Astrocyte of the cerebellum (primary cell): ENCODE results near the gene RBP3.

Experiments used
- DNase-seq: peaks from one replicate; pipeline ENCODE4 v3.0.0-alpha.2; 2011; ENCODE audit warnings: low read depth
- H3K4me3 ChIP-seq: 2 replicates; pipeline ENCODE4 v1.5.1; 2011; ENCODE audit warnings: mild to moderate bottlenecking, low read depth, low read length, moderate library complexity
- CTCF ChIP-seq: IDR thresholded peaks from 2 replicates; pipeline ENCODE4 v1.5.1; 2012; ENCODE audit warnings: low read length, low read depth, moderate library complexity, mild to moderate bottlenecking; ENCODE audit errors: missing control alignments
- in situ Hi-C: cut with HindIII; loops from 2 replicates; pipeline ENCODE4 v1.10.0; 2017; ENCODE audit warnings: low sequenced_read_pairs

Gene RBP3

GRCh38 chr10:47388879-47389278 lies 40.7 kb downstream of the RBP3 start:
- H3K4me3 ChIP-seq: no peak overlapping the region
- in situ Hi-C loops: no loop called here
- DNase-seq: no peak
- no peak for TF ChIP-seq CTCF

DNA sequence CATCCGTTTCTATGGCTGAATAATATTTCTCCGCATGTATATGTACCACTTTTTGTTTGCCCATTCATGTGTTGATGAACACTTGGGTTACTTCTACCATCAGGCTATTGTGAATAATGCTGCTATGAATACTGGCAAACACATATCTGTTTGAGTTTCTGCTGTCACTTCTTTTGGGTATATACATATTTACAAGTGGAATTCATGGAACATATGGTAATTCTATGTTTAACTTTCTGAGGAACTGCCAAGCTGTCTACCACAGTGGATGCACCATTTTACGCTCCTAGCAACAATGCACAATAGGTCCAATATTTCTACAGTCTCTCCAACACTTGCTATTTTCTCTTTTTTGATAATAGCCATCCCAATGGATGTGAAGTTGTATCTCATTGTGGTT lies 41.5 kb downstream of the RBP3 start:
- in situ Hi-C loops: no loop called here
- no peak for TF ChIP-seq CTCF
- no peak for DNase-seq
- H3K4me3 ChIP-seq: no peak overlapping the region

DNA sequence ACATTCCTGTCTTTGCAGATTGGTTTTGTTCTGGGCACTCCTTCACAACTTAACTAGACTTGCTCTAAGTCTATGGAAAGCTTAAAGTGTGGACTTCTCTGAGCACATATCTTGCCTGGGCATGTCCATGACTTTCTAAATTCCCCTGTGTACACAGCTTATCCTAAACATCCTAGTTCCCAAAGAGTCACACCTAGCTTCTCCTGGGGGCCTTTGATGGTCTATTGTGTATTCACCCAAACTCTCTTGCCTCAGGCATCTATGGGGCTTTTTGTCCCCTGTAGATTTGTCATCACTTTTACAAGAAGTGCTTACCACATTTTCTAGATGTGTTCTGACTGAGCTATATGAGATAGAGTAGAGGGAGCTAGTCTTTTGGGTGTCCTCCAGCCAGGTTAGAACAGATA lies 48.2 kb downstream of the RBP3 start:
- no peak for DNase-seq
- H3K4me3 ChIP-seq: no peak overlapping the region
- in situ Hi-C loops: no loop called here
- no peak for TF ChIP-seq CTCF

DNA sequence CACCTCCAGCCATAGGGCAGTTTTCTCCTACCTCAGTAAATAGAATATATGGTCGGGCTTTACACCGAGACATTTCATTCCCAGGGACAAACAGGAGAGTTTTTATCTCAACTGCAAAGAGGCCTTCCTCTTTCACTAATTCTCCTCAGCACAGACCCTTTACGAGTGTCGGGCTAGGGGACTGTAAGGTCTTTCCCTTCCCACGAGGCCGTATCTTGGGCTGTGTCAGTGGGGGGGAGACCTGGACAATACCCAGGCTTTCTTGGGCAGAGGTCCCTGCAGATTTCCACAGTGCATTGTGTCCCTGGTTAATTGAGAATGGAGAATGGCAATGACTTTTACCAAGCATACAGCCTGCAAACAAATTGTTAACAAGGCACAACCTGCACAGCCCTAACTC lies 49.1 kb downstream of the RBP3 start:
- no peak for TF ChIP-seq CTCF
- no peak overlapping the region for H3K4me3 ChIP-seq
- in situ Hi-C loops: no loop called here
- no peak for DNase-seq

GRCh38 chr10:47400251-47400650 lies 52.1 kb downstream of the RBP3 start:
- DNase-seq: no peak
- in situ Hi-C loops: no loop called here
- no peak overlapping the region for H3K4me3 ChIP-seq
- TF ChIP-seq CTCF: no peak

DNA sequence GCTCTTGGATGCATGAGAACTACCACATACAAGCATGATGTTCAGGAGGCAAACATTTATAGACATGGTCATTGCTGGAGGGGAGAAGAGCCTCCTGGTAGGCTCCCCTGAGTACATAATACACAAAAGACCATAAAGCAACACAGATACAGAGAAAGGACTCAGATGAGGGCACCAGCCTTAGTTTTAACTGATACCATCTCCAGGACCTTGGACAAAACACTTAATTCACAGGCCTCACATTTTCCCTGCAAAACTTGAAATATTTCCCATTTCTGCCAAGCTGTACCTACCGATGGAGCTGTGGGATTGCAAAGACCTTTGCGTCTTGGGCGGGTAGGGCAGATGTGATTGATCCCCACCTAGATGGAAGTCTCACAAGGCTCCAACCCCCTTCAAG lies 52.6 kb downstream of the RBP3 start:
- TF ChIP-seq CTCF: no peak
- in situ Hi-C loops: no loop called here
- no peak for DNase-seq
- H3K4me3 ChIP-seq: no peak overlapping the region

DNA sequence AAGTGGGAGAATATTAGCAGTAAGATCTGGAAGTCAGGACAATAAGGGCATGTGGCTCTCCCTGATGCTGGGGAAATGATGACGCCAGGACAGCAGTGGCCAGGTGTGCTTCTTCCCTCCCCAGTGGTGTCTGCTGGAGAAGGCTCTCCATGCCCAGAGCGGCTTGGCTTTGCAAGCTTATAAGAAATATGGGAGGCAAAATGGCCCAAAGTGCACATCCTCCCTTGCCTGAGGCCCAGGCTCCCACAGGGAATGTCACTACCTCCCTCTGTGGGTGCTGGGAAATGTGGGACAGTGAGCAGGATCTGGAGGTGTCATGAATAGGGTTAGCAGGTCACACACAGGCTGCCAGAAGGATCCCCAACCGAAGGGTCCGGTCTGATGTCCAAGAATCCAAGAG lies 53.0 kb downstream of the RBP3 start:
- DNase-seq: no peak
- no peak overlapping the region for H3K4me3 ChIP-seq
- in situ Hi-C loops: no loop called here
- TF ChIP-seq CTCF: no peak
